ENCODE measurements around the gene ATAD3C. TPM values are rescaled to one million over a fixed set of nuclear protein-coding genes. Genes with fewer than 3 reads are reported as not detected.

The ATAD3C gene
- total and polyA plus RNA-seq, 2 donors (not counting 3 experiments of a cell fraction or from before 2014, with no cell fraction given) = 0.01 TPM; not detected in 1

- Histone ChIP-seq H3K27ac (ENCODE audit: insufficient read depth, low read depth, low read length) (peak overlapping the region; percentile 18), H3K36me3 (ENCODE audit: control insufficient read depth in 2 of 2, extremely low read depth in 1 of 2, insufficient read depth in 2 of 2, low read length in 2 of 2) (peaks cover 10 to 31% of the 10 kb centered on the region in 2 experiments), H3K9ac (replicated peaks; ENCODE audit: extremely low read depth, insufficient read depth, low read length) (peak overlapping the region; percentile 62), H3K9me3 (replicated peaks; ENCODE audit: control insufficient read depth, insufficient read depth, low read length) (no peaks in the 10 kb centered on the region), H3K4me1 (ENCODE audit: control insufficient read depth, extremely low read depth, insufficient read depth, low read length) (peaks cover 22% of the 10 kb centered on the region), H3K4me2 (ENCODE audit: insufficient read depth, low read length) (peak overlapping the region; percentile 68), H3K9me1 (replicated peaks; ENCODE audit: control insufficient read depth, extremely low read depth, insufficient read depth, low read length) (no peaks in the 10 kb centered on the region), H4K20me1 (replicated peaks; ENCODE audit: control insufficient read depth, extremely low read depth, insufficient read depth, low read length) (no peaks in the 10 kb centered on the region), H3K4me3 (replicated peaks in 1 of 3; ENCODE audit: insufficient read depth in 1 of 3, low read depth in 1 of 3, low read length in 3 of 3) (peak overlapping the region; percentile 42 to 80 (median 80)), H3K27me3 (ENCODE audit: control insufficient read depth in 2 of 2, insufficient read depth in 2 of 2, low read length in 2 of 2) (no peaks in the 10 kb centered on the region), H3K79me2 (ENCODE audit: control insufficient read depth, insufficient read depth, low read length) (peaks cover 56% of the 10 kb centered on the region), H2AFZ (ENCODE audit: low read depth, low read length) (peak overlapping the region; percentile 8)
- FAIRE-seq (peak; percentile 15), DNase-seq (ENCODE audit: low read depth, low spot score) (no peak)
- POLR2A ChIA-PET = interaction anchor here (0.6 to 1.5 kb wide), 3 partner anchors 11 to 111 kb away, joined by 3 to 6 read pairs (median 5); partner anchors contain the start of gene AURKAIP1
- no peak for TF ChIP-seq POLR2AphosphoS5 (IDR thresholded peaks at IDR 0.05; ENCODE audit: insufficient read depth, low read depth, low read length)
- TF ChIP-seq MAX (IDR thresholded peaks at IDR 0.05; ENCODE audit: insufficient read depth, insufficient read length) = no peak
- no peak for TF ChIP-seq MYC (IDR thresholded peaks at IDR 0.05; ENCODE audit: low read depth, low read length)
- TF ChIP-seq POLR2A (IDR thresholded peaks at IDR 0.05; ENCODE audit: low read depth, low read length) = peak; percentile 27
- TF ChIP-seq EZH2 (IDR thresholded peaks at IDR 0.05; ENCODE audit: borderline replicate concordance, low read depth, low read length, severe bottlenecking) = no peak
- CTCF ChIA-PET = interaction anchor here (0.7 to 3.4 kb wide), 7 partner anchors 20 to 104 kb away, joined by 3 to 31 read pairs (median 4); partner anchors contain the start of gene AURKAIP1
- dilution Hi-C loops (cut with MboI; ENCODE audit: extremely low pct_ligation_motif_present, low sequenced_read_pairs) (no loop called here), intact Hi-C loops (cut with micrococcal nuclease) (loop anchor here (1.0 kb wide), 4 partner anchors 7 to 71 kb away; partner anchors contain the start of genes ATAD3B, AURKAIP1 and MRPL20)
- BruUV-seq (replicated peaks) = TSS peak; percentile 65
Measured at GRCh38 chr1:1399872-1400575, 49.5 kb upstream of the ATAD3C start.

Data from endothelial cell of umbilical vein (primary cell).